KOPT-K1 (cell line): ENCODE data around the gene PROKR2.

Experiments
- H3K27ac ChIP-seq: fragments of 200-600 bp; sonication (generic); 2 replicates; pipeline ENCODE4 v1.5.1; 2016; ENCODE audit warnings: antibody characterized with exemption, mild to moderate bottlenecking, low read depth, low read length; ENCODE audit not compliant: poor library complexity, severe bottlenecking
- H3K36me3 ChIP-seq: fragments of 200-600 bp; sonication (generic); 2 replicates; pipeline ENCODE4 v1.5.1; 2017; ENCODE audit warnings: antibody characterized with exemption, mild to moderate bottlenecking, low read length, moderate library complexity; ENCODE audit not compliant: insufficient read depth
- H3K9me3 ChIP-seq: fragments of 200-600 bp; sonication (generic); 2 replicates; pipeline ENCODE4 v1.5.1; 2017; ENCODE audit warnings: antibody characterized with exemption, low read length, mild to moderate bottlenecking; ENCODE audit not compliant: insufficient read depth, poor library complexity, severe bottlenecking

Gene PROKR2

GRCh38 chr20:5316188-5317158 lies at the start of gene PROKR2:
Gene PROKR2 (minus strand): TSS chr20:5316954. CDS start chr20:5314369, 2,585 bp downstream.
- Histone ChIP-seq H3K36me3 (no peaks in the 10 kb centered on the region), H3K9me3 (no peaks in the 10 kb centered on the region), H3K27ac (no peak within 1 kb of the TSS)

DNA sequence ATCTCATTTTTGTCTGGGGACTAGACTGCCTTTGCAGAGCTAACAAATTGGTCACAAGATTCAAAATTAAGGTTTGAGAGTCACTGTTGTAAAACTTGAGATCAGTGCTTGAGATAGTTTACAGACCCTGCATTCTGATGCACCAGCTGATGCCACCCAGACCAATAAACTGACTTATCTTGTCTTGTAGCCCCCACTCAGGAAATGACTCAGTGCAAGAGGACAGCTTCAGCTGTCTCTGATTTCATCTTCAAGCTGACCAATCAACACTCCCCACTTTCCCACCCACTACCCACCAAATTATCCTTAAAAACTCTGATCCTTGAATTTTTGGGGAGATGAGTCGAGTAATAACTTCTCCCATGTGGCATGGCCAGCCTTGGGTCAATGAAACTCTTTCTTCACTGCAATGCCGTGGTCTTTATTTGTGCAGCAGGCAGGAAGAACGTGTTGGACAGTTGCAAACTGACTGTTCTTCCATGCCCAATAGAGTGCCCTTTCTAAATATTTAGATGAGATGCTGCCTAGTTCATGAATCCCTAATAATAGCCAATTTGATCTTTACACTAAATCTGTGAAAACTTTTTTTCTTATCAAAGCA lies 48.3 kb upstream of the PROKR2 start:
- H3K9me3 ChIP-seq = peaks cover 17% of the 10 kb centered on the region
- H3K36me3 ChIP-seq = no peaks in the 10 kb centered on the region
- H3K27ac ChIP-seq = no peak overlapping the region

GRCh38 chr20:5364136-5364821 lies 47.5 kb upstream of the PROKR2 start:
- Histone ChIP-seq H3K9me3 (peaks cover 17% of the 10 kb centered on the region), H3K36me3 (no peaks in the 10 kb centered on the region), H3K27ac (no peak overlapping the region)

GRCh38 chr20:5362771-5363170 lies 46.0 kb upstream of the PROKR2 start:
- no peak overlapping the region for H3K27ac ChIP-seq
- peaks cover 17% of the 10 kb centered on the region for H3K9me3 ChIP-seq
- H3K36me3 ChIP-seq = no peaks in the 10 kb centered on the region

- Histone ChIP-seq H3K36me3 (no peaks in the 10 kb centered on the region), H3K27ac (no peak overlapping the region), H3K9me3 (peaks cover 10% of the 10 kb centered on the region)
Measured at GRCh38 chr20:5361176-5361575, 44.4 kb upstream of the PROKR2 start.

GRCh38 chr20:5357946-5358345 lies 41.2 kb upstream of the PROKR2 start:
- peaks cover 3% of the 10 kb centered on the region for H3K9me3 ChIP-seq
- no peaks in the 10 kb centered on the region for H3K36me3 ChIP-seq
- no peak overlapping the region for H3K27ac ChIP-seq

DNA sequence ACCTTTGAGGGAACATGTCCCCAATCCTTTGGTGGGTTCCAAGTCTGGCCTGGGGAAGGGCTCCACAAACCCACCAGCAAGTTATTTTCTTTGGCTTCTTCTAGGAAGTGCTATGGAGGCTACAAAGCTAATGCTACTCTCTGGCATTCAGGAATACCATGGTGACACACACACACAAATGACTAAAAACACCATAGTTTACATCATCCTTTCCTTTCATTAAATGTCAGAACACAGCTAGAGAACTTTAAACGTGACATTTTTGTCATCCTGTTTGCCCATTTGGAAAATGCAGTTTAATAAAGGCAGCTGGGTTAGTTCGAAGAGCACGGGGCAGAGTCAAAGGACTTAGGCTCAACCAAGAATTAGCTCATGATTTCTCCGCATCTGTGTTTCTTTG lies 40.2 kb upstream of the PROKR2 start:
- Histone ChIP-seq H3K9me3 (peaks cover 3% of the 10 kb centered on the region), H3K27ac (no peak overlapping the region), H3K36me3 (no peaks in the 10 kb centered on the region)

DNA sequence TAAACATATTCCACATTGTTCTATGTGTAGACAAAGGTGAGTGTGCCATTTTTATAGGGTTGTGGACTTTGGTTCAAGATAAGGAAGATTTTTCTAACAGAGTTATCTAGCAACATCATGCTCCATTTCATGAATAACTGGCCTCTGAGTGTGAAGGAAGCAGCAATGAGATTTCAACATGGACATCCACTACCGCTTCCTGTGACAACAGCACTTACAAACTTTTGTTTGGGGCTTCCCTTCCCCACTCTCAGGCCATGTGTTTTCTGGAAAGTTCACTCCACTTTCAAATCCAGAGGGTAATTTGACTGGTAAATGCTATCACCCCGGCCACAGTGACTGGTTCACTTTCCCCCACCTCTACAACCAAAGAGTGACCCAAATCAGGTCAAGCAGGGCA lies 38.1 kb upstream of the PROKR2 start:
- Histone ChIP-seq H3K36me3 (no peaks in the 10 kb centered on the region), H3K9me3 (no peaks in the 10 kb centered on the region), H3K27ac (no peak overlapping the region)

- H3K9me3 ChIP-seq = no peaks in the 10 kb centered on the region
- H3K27ac ChIP-seq = no peak overlapping the region
- no peaks in the 10 kb centered on the region for H3K36me3 ChIP-seq
Measured at GRCh38 chr20:5353624-5354496, 37.1 kb upstream of the PROKR2 start.

DNA sequence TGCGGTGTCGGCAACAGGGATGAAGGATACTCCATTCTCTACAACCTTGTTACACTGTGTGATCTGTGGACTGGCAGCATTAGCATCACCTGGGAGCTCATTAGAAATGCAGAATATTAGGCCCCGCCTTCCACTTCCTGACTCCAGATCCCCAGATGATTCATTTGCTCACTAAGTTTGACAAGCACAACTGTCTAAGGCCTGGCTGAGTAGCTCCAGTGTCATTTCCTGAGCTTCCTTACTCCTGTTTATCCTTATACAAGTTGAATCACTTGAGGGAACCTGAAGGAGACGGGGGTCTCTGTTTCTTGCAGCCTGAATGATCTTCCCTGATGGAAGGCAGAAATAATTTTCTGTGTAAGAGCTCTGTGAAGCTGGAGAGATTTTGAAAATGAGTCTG lies 32.7 kb upstream of the PROKR2 start:
- H3K27ac ChIP-seq = no peak overlapping the region
- H3K9me3 ChIP-seq = peaks cover 10% of the 10 kb centered on the region
- no peaks in the 10 kb centered on the region for H3K36me3 ChIP-seq

- Histone ChIP-seq H3K27ac (no peak overlapping the region), H3K36me3 (no peaks in the 10 kb centered on the region), H3K9me3 (peaks cover 9% of the 10 kb centered on the region)
Measured at GRCh38 chr20:5342021-5342420, 25.3 kb upstream of the PROKR2 start.

- no peak overlapping the region for H3K27ac ChIP-seq
Measured at GRCh38 chr20:5331340-5331739, 14.6 kb upstream of the PROKR2 start.

GRCh38 chr20:5328268-5328667 lies 11.5 kb upstream of the PROKR2 start:
- H3K9me3 ChIP-seq = no peaks in the 10 kb centered on the region
- no peak overlapping the region for H3K27ac ChIP-seq
- H3K36me3 ChIP-seq = no peaks in the 10 kb centered on the region

More at GRCh38 chr20:5331340-5331739, 14.6 kb upstream of the PROKR2 start:
- no peaks in the 10 kb centered on the region for H3K9me3 ChIP-seq
- no peaks in the 10 kb centered on the region for H3K36me3 ChIP-seq

DNA sequence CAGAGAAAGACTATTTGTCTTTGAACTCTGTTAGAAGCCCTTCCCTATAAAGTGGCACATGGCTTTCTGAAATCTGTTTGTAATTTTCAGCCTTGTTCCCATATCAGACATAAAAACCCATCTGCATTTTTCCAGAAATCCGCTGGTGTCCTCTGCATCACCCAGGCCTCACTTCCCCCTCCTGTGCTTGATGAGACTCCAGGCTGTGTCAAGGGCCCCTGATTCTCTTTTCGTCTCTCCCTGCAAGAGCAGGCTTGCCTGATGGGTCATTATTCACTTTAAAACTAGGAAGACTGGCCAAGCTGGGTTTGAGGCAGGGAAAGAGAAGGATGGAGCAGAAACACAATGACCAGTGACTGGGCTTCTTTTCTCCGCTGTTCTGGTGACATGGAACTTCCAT lies 10.6 kb upstream of the PROKR2 start:
- Histone ChIP-seq H3K9me3 (no peaks in the 10 kb centered on the region), H3K36me3 (no peaks in the 10 kb centered on the region), H3K27ac (no peak overlapping the region)
